GM21576 (cell line): ENCODE results near the gene AIG1.
"Not testable (repeated sequence)": the region's sequence is repeated elsewhere in the genome, so short reads cannot be mapped to it uniquely, and the experiment has no call there.

Experiments used
- ATAC-seq: cut with Tn5 transposase; IDR thresholded peaks from one replicate; pipeline ENCODE4 v1.9.1; 2021; ENCODE audit warnings: mild to moderate bottlenecking, moderate library complexity; ENCODE audit not compliant: unreplicated experiment

The AIG1 gene

DNA sequence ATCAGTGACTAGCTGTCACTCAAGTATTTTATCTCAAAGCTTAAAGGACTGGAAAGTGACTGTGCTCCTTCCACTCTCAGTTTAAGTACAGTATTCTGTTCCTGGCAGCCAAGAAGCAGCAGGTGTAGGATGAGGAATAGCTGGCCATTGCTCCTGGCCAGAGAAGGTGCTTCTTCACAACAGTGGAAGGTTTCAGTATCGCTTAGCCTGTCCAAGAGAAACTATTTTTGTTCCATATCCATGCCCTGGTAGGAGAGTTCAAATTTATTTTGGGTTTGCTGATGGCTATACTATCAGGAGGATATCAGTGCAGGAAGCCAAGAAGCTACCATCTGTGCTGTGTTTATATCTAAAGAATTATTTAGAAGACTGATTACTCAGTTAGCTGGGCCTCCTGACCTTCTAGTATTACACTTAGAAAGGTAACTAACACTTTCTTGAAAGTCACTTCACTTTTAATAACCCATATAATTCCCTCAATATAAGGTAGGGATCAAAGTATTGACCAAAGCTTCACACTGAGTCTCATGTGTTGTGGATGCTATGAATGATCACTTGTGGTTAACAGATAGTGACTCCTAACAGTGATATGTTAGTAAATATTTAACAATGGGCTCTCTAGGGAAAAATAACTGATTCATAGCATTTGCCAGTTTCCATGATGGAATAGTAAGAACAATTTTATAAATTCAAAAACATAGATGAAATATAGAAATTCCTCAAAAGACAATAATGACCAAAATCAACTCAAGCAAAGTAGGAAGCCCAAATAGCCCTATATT is 99.9 kb downstream of the AIG1 start:
- ATAC-seq: no peak

DNA sequence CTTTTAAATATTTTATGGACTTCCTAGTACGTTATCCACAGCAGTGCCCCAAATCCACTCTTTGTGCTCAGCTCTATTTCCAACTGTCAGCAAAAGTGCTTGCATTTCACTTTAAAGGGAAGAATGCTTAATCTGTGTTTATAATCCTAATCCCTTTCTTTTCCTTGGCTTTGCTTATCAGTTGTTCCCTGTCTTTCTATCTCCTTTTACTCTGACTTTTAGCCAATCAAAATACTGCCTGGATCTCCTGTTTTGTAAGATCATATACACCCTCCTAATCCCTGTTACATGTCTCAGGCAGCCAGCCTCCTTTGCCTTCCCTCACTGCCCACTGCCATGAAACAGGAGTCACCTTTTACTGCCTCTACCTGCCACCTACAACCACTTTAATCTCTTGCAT is 102.9 kb downstream of the AIG1 start:
- ATAC-seq: no peak

DNA sequence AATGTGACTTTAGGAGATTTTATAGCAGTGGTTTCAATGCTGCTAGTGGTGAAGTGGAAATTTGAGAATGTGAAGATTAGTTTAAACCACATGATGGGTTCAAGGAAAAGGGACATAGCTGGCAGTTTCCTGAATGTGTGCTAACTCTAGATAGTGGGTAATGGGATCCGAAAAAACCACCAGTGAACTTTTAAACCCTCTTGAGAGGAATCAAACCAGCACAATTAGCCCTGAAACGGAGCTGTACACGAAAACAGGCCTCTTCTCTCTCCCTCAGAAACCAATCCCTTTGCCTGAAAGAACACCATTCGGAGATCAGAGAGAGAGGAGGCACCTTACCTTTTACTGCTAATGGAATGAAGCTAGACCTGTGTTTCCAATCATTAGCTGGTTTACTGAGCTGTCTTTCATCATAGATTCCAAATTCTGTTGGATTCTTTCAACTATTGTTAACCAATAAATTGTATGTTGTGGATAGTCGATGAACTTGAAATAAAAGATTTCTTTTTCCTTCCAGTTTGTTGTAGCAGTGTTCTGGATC is 103.9 kb downstream of the AIG1 start:
- ATAC-seq: no peak

DNA sequence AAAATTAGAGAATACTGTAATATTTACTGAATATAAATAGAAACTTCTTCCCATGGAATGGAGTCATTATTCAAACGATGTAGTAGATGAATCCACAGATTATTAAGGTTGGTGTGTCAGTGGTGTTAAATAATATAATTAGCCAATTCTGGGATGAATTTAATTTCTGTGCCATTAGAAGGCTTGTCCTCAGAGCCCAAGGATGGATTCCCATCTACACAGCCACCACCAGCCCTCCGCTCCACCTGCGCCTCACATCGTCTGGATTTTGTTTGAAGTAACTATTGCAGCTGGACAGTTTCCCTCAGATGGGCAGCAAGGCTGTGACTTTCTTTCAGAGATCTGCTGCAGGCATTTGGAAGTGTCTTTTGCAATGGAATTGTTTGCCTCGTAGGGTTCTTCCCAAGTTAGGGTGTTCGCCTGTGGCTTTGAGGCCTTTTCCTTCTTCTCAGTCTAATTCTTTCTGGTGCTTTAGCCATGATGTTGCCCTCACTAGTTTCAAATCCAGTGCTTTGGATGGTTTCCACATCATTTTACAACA is 104.7 kb downstream of the AIG1 start:
- no peak for ATAC-seq

DNA sequence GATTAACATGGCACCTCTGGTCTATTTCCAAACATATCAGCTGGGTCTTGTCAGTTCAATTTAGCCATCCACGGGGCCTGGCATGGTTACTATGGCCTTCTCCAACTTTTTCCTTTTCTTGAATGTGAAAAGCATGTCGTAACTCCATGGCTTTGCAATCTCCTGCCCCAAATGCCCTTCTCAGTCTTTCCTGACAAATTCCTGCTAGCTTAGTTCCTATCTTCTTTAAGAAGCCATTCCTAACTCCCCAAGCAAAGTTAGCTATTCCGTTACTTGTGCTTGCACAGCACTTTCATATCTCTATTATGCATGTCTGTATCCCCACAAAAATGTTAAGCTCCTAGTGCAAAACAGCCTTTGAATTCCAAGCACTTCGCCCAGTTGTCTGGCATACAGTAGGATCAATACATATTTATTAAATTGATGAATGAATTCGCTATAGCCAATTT is 105.6 kb downstream of the AIG1 start:
- ATAC-seq: no peak

DNA sequence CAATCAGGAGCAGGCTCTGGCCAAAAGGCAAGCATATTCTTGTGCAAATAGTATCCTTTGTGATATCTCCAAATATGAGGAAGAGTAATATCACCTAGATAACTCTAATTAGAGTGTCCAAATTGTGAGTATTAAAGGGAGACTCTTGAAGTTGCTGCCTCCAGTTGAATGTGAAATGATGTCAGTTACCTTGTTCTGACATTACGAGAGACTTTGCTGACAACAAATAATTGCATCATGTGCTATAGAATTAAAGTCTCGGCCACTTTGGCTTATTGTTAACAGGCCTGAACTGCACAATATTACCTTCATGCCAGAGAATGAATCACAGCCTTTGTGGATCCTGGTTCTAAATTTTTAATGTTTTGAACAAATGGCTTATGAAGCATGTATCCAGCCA is 106.5 kb downstream of the AIG1 start:
- no peak for ATAC-seq

DNA sequence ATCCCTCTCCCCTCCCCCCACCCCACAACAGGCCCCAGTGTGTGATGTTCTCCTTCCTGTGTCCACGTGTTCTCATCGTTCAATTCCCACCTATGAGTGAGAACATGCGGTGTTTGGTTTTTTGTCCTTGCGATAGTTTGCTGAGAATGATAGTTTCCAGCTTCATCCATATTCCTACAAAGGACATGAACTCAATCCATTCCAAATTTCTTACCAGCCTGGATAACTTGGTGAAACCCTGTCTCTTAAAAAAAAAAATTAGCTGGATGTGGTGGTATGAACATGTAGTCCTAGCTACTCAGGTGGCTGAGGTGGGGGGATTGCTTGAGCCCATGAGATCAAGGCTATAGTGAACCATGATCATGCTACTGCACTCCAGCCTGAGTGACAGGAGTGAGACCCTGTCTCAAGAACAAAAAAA is 107.7 kb downstream of the AIG1 start:
- not testable (repeated sequence) for ATAC-seq

DNA sequence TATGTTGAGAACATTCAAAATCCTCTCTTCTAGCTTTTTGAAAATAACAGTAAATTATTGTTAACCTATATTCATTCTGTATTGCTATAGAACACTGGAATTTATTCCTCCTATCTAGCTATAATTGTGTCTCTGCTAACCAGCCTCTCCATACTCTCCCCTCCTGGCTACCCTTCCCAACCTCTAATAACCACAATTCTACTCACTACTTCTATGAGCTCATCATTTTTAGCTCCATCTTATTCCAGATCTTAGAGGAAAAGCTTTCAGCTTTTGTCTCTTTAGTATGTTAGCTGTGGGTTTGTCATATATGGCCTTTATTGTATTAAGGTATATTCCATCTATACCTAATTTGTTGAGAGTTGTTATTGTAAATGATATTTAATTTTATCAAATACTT is 108.8 kb downstream of the AIG1 start:
- no peak for ATAC-seq

DNA sequence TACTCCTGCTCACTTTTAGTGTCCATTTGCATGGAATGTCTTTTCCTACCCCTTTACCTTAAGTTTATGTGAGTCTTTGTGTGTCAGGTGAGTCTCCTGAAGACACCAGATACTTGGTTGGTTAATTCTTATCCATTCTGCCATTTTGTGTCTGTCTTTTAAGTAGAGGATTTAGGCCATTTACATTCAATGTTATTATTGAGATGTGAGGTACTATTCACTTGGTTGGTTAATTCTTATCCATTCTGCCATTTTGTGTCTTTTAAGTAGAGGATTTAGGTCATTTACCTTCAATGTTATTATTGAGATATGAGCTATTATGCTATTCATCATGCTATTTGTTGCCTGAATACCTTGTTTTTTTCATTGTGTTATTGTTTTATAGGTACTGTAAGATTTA is 113.8 kb downstream of the AIG1 start:
- ATAC-seq: no peak

DNA sequence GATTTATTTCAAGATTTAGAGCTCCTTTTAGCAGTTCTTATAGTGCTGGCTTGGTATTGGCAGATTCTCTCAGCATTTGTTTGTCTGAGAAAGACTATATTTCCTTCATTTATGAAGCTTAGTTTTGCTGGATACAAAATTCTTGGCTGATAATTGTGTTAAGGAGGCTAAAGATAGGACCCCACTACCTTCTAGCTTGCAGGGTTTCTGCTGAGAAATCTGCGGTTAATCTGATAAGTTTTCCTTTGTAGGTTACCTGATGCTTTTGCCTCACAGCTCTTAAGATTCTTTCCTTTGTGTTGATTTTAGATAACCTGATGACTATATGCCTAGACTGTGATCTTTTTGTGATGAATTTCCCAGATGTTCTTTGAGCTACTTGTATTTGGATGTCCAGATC is 114.3 kb downstream of the AIG1 start:
- no peak for ATAC-seq

DNA sequence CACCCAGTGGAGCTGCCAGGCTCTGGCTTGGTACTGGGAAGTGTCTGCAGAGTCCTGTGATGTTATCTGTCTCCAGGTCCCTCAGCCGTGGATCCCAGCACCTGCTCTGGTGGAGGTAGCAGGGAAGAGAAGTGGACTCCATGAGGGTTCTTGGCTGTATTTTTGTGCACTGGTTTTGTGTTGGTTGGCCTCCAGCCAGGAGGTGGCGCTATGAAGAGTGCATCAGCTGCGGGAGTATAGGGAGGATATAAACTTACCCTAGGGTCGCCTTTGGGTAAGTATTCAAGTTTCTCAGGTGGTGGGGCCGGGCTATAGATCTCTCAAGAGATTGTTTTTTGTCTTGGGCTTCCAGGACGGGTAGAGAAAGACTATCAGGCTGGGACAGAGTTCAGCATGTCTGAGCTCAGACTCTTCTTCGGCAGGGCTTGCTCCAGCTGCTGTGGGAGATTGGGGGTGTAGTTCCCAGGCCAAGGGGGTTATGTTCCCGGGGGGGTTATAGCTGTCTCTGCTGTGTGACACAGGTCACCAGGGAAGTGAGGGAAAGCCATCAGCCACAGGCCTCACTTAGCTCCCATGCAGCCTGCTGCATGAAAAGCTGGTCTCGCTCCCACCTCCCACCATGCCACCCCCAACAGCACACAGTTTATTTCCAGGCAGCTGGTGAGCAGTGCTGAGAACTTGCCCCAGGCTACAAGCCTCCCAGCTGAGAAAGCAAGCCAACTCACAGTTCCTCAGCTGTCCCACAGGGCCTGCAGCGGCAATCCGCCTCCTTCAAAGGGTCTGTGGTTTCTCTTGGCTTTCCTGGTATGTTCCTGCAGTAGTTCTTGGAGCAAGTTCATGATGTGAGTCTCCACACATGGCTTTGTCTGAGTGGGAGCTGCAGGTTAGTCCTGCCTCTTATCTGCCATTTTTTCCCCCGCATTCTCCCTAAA is 115.7 kb downstream of the AIG1 start:
- ATAC-seq: no peak

DNA sequence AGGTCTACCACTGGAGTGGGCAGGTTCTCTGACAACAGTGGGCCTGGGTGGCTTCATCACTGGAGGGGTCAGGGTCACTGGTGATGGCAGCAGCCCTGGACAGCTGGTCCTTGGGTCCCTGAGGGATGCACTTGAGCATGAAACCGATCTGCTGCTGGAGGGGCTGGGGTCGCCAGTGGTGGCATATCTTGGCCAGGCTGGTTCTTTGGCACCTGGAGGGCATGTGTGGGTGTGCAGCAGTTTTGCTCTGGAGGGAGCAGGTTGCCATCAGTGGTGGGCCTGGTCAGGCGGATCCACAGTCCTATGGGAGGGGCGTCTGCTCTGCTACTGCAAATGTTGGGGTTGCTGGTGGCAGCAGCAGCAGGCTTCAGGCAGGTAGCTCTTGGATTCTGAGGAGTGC is 117.0 kb downstream of the AIG1 start:
- ATAC-seq: no peak

DNA sequence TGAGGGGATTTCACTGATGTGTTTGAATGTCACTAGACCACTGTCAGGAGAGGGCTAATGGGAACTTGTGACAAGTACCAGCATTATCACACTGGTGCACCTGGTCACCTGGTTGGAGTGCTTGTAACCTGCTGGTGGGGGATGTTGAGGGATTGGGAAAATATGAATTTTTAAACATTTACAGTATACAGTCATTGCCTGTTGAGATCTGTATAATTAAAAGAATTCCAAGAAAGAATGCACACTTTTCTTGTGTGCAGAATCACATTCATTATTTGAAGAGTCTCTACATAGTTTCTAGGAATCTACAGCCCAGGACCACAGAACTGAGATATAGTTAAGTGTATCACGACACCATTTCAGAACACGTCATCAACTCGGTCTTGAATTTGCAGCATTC is 118.4 kb downstream of the AIG1 start:
- ATAC-seq: no peak

DNA sequence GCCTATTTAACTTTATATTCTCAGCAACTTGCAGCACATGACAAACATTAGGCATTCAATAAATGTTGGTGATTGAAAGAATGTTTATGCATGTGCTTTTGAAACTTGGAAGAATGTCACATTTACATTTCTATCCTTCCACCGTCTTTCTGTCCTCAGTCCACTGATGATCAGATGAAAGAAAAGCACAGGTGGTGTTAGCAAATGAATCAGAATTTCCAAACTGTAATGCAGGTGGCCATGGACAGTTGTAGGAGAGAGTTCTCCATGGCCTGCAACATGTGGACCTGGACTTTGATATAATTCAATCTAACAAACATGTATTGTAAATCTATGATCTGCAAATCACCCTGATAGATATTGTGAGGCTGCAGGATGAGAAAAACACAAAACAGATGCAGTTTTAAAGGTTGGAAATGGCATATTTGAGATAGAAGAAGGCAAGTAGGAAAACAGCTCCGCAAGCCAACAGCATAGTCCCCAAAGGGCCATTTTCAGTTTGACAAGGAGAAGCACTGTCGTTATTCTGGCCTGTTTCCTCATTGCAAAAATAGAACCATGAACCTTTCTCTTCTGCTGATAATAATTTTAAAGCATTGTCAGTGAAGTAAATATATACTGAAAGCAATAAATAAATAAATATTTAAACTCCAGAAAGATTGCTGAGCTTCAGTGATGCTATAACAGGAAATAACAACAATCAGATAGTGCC is 119.4 kb downstream of the AIG1 start:
- ATAC-seq: no peak

DNA sequence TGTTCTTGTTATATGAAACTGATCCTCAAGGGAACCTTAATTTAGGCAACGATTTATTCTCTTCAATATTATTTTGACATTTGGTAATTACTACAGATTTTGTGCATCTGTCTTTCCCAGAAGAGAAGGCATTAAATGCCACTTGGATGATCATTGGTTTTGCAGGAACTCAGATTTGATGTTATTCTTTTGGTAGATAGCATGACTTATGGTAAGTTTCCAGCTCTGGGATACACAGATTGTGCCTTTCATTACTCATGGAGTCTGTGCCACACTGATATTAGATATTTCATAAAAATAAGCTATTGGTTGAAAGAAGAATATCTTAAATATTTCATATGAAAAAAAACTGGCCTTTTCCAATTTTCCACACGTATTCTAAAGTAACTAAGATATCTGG is 120.1 kb downstream of the AIG1 start:
- no peak for ATAC-seq

DNA sequence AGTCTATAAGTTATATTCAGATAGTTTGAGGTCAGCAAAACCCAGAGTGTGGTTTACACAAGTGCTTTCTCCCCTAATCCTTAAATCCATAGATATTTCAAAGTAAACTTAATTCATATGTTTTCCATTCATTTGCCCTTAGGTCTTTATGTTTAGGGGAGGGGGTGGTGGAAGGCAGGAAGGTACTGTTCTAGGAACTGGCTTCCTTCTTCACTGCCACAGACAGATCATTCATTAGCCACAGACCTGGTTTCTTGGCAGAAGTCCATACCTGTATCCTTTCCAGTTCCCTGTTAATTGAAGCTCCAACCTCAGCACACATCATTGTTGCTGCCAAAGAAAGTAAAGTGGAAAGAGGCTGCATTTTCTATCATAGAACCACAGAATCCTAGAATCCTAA is 123.0 kb downstream of the AIG1 start:
- ATAC-seq: no peak

DNA sequence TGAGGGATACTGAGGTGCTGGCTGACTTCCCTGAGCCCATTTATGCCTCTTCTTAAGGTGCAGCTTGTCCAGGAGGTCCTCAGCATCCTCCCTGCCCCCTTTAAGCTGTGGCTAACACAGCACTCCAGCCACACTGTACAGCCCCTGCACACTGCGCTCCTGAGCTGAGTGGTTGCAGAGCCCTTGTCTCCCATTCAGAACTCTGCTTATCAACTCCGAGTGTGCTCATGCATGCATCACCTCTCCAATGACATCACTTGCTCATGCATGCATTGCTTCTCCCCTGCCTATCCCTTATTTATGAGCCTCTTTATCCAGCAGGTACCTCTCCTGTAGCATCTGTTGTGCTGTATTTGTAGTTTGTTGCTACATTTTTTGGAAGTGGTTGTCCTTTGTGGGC is 124.6 kb downstream of the AIG1 start:
- ATAC-seq: no peak

DNA sequence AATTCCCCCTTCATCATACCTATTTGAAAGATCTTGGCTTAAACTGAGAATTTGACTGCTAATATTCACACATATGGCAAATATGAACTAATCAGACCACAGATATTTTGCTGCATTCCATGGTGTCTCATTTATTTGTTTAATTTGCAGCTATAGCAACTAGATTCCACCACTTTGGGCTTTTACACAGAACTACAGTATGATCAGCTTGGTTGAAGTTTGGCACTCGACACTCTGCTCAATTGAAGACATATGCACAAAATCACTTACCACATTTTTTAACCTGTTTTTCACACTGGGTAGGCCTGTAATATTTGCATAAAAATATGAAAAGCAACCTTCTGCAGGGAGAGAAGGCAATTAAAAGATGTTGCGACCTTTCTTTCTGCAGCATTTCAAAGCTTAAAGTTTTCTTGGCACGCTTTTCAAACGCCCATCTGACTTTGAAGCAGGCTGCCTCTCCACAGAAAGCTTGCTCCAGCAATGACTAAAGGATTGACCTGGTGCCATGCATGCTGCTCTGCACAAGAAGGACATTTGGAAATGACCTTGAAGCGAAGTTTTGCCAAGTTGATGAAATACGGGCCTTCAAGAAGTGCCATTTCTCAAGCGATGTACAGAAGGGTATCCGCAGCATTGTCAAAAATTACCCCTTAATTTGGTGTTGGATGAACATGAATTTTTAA is 126.7 kb downstream of the AIG1 start:
- no peak for ATAC-seq

DNA sequence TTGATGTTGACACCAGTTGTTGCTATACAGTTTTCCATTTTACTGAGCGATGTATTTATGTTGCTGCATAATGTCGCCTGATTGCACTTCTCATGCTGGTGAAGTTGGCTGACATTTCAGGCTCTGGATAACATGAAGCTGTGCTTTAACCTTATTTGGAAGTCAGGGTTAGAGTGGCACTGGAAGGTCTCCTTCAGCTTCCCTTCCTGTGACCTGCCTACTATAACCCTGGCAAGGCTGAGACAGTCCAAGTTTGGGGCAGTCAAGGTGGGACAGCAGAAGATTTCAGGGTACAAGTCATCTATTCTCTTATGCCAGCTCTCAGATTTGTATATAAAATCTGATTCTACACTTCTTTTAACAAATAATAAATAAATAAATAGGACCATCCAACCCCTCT is 127.6 kb downstream of the AIG1 start:
- ATAC-seq: no peak

DNA sequence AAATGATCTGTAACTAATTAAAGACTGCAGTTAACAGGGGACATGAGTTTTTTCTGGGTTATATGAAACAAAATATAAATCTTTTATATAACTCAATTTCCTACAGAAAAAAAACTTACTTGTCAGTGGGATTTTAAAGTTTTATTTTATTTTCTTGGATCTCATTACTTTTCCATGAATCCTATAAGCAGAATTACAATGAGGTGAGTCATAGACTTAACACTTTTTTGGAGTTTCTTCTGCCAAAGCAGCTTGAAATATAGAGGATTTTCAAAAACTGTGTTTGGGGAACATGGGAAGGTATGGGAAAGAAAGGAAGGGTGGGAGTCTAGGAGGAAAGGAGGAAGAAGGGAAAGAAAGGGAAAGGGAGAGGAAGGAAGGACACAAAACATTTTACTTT is 130.7 kb downstream of the AIG1 start:
- ATAC-seq: no peak
